Measurements from ENCODE around the gene MRPL21.

MRPL21 gene

DNA sequence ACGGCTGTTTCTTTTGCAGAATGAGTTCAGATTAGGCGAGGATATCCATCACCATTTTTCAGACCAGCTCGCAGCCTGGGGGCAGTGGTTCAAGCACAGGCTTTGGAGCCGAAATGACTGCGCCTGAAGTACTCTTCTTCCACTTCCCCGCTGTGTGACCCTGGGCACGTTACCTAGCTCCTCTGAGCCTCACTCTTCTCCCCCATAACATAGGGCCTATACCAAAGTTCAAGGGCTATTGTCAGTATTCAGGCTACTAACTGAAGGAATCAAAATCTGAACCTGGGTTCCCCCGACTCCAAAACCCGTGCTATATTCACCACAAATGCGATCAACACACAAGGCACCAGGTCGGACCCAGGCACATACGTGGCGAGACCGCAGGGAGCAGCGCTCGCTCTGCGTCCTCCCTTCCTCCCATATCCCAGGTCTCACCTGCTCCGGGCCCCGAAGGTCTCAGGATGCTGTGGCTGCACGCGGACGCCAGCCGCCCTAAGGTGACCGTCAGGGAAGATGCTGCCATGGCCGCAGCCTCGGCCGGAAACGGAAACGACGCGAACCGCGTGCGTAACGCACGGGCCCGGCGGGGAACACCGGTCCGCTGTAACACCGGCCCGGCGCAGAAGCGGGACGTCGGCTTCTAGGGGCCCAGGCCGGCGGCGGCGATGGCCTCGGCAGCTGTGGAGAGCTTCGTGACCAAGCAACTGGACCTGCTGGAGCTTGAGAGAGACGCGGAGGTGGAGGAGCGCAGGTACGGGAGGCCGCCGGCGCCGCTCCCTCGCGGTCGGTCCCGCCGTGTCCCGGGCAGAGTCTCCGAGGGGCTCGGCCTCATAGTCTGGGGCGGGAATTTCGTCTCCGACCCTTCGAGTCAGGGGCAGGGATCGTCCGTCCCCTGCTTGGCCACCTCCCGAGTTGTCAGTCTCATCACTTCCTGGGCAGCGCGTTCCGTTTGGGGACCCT lies at the start of gene MRPL21, which contains the start of gene IGHMBP2:
TSS of gene MRPL21 (minus strand) at position 545 of the 960 bp plus-strand sequence. CDS start at position 523, 22 bp downstream.
TSS of gene IGHMBP2 (plus strand) at position 604 of the 960 bp plus-strand sequence. CDS start at position 666, 62 bp downstream.
- DNase-seq: peak; percentile 74 to 85 (median 79)

DNA sequence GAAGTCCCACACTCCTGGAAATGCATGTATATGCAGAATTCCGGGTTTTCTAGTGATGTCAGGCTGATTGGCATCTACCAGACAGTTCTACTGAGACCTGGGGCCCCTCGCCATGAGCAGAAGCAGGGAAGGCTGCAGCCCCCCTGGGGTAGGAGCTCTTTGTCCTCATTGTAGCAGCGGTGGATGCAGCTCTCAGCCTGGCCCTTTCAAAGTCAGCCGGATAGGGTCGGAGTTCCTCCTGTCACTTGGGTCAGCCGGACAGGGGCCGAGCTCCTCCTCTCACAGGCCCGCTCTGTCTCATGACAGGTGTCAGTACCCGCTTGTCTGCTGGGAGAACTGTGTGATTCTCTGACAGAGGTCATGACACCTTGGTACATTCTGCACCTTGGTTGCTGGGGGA lies 47.1 kb upstream of the MRPL21 start:
- DNase-seq: no peak

DNA sequence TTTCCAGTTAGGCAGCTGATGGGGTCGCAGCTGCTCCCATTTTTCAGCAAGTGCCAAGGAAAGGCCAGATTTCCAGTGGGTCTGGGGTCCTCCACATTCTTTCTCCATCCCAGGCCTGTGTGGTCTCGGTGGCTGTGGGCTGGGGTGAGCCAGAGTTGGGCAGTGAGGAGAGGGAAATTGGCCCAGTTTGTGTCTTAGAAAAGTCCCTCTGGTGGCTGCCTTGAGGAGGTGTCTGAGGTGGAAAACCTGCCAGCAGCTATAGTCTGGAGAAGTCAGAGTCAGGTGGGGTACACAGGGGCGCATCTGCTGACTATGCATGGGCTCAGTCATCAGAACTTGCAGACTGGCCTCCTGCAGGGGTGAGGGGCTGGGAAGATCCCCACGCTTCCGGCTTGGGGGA lies 46.6 kb upstream of the MRPL21 start:
- DNase-seq: no peak

DNA sequence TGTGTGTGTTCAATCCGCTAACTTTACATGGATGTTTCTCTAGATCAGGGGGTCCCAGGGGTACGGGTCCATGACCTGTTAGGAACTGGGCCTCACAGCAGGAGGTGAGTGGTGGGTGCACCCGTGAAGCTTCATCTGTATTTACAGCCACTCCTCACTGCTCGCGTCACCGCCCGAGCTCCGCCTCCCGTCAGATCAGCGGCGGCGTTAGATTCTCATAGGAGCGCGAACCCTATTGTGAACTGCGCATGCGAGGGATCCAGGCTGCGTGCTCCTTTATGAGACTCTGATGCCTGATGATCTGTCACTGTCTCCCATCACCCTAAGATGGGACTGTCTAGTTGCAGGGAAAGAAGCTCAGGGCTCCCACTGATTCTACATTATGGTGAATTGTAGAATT lies 45.3 kb upstream of the MRPL21 start:
- no peak for DNase-seq

DNA sequence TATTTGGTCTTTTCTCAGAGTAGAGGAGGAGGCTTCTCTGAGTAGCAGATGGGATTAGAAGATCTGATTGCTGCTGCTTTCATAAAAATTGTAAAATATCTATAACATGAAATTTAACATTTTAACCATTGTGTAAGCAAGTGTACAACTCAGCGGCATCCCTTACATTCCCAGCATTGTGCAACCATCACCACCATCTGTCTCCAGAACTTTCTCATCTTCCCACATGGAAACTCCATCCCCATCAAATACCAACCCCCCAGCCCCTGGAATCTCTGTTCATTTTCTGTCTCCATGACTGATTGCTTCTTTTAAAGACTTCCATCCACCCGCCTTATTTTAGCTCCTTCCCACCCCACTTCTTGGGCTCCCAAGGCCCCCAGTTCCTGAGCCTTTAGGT lies 44.9 kb upstream of the MRPL21 start:
- DNase-seq: no peak

GRCh38 chr11:68947151-68947550 lies 43.5 kb upstream of the MRPL21 start:
- DNase-seq: no peak

DNA sequence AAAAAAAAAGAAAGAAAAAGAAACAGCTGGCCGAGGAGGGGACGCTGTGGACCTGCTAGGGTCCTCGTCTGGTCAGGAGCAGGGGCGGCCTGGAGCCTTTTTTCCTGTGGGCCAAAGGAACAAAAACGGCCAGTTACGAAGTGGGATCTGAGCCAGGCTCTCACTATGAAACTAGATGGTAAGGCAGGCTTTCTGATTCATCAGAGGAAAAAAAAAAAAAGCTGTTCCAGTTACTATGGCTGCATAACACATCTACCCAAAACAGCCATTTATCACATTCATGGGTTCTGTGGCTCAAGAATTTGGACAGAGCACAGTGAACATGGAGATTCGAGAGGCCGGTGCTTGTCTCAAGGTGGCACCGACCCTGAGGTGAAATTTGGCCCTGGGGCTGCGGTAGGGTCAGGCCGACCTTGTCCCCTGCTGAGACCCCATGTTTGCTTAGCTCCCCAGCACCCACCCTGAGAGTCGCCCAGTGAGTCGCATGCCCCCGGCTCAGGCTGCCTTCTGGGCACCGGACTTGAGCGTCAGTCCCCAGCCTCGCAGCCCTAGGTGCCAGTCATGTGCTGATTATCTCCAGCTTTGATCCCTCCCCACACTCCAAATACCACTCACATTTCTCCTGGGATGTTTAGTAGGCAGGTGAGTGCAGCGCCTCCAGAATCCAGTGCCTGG lies 42.9 kb upstream of the MRPL21 start:
- DNase-seq: no peak

GRCh38 chr11:68942751-68943271 lies 39.2 kb upstream of the MRPL21 start:
- no peak for DNase-seq

- no peak for DNase-seq
These were observed 38.5 kb upstream of the MRPL21 start for GRCh38 chr11:68942095-68942620.

DNA sequence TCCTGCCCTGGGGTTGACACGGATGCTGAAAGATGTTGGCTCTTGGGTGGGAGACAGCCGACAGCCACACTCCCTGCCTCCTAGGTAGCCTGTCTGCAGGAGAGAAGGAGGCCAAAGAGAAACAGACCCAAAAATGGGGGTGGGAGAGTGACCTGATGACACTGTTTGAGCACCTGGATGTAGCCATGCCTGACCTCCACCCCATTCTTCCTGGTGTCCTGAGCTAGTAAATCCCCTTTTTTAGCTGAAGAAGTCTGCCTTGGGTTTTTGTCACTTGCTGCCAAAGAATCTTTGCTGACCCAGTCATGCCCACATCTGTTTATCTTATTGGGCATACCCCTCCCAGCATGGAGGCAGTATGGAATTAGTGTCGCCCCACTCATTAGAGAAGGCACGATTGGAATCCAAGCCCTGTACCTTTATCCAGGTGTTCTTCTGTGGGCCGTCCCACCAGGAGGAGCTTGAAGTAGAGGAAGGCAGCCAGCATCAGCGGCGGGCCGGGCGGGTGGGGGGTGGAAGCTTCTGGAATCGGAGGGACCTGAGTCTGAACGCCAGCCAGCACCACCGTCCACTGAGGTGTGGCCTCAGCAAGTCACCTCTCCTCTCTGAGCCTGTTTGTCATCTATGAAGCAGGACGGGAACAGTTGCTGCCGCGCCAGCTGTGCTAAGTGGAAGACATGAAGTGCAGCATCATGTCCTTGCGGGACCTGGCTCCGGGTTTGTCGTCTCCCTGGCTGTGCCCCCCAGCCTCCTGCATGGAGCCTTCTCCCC lies 37.9 kb upstream of the MRPL21 start:
- no peak for DNase-seq

GRCh38 chr11:68940651-68941323 lies 37.2 kb upstream of the MRPL21 start:
- no peak for DNase-seq

- DNase-seq: no peak
These were observed 36.2 kb upstream of the MRPL21 start for GRCh38 chr11:68939583-68940555.

GRCh38 chr11:68938816-68939582 lies 35.4 kb upstream of the MRPL21 start:
- DNase-seq: no peak

GRCh38 chr11:68938088-68938487 lies 34.5 kb upstream of the MRPL21 start:
- no peak for DNase-seq

DNA sequence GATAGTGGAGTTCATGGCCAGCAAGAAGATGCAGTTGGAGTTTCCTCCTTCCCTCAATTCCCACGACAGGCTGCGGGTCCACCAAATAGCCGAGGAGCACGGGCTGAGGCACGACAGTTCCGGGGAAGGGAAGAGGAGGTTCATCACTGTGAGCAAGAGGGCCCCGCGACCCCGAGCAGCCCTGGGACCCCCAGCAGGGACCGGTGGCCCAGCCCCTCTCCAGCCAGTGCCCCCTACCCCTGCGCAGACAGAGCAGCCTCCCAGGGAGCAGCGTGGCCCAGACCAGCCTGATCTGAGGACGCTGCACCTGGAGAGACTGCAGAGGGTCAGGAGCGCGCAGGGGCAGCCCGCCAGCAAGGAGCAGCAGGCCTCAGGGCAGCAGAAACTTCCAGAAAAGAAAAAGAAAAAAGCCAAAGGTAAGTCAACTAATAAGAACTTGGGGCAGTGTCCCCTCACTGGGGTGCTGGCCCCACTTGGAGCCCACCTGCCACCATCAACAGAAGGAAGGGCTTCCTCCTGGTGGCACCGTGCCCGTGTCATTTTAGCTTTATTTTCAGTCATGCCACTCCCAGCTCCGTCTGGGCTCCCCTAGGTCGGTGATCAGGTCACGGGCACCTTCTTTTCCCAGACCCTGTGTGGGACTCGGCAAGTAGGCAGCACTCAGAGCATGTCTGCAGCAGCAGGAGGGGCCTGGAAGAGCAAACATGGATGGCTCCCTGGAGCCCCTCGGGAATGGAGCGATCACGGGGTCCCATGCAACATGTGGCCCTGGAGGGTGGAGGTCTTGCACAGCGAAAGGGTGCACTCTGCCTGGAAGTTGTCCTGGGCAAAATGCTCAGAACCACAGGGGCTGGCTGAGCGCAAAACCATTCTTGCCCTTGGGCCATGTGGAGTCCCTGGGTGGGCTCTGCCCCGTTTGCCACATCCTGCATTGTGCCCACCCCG lies 33.3 kb upstream of the MRPL21 start:
- no peak for DNase-seq

GRCh38 chr11:68936358-68936636 lies 32.7 kb upstream of the MRPL21 start:
- no peak for DNase-seq

DNA sequence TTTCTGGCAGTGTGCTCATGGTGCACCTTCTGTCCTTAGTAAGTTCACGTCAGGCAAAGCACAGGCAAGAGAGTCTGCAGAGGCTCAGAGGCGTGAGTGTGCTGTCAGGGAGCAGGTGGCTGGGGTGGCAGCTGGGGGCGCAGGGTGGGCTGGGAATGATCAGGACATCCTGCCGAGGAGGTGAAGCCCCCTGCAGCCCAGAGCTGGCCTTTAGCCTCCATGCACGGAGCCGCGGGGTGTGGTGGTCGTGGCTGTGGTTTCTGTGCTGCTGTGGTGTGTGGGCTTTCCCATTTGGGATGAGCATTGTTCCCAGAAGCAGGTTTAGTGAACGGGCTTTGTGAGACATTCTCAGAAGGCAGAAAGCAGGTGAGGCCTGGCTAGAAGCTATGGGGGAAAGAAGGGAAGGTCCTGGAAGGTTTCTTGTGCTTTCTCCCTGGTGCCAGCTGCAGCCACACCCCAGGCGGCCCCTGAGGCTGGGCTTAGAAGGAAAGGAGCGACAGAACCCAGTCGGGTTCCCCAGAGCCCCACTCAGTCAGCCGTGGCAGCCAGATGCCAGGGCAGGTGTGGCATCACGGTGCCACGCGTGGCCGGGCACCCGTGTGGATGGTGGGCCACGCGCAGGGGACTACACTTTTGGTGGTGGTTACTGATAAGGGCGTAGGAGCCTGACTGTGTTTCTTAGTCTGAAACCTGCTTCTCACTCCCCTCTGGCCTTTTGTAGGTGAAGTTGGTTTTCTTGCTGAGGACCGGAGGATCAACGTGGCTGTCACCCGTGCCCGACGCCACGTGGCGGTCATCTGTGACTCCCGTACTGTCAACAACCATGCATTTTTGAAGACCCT lies 32.1 kb upstream of the MRPL21 start:
- no peak for DNase-seq

GRCh38 chr11:68935066-68935465 lies 31.4 kb upstream of the MRPL21 start:
- DNase-seq: no peak
